Liver (tissue), 9 donors: ENCODE results near the gene AKT2. TPM values are rescaled to one million over a fixed set of nuclear protein-coding genes. Genes with fewer than 3 reads are reported as not detected.
A peak's percentile ranks its signal among the peaks of the same experiment; 100 is the strongest.

Experiments used
- DNase-seq: peaks from one replicate; pipeline ENCODE4 v3.0.0-alpha.2; 2017; ENCODE audit warnings: low spot score
- H3K27ac ChIP-seq, 2 donors: one replicate each; pipeline ENCODE4 v1.7.0; 2013; ENCODE audit warnings: inconsistent platforms in 2 of 2, low read length in 2 of 2, control low read depth in 1 of 2, low read depth in 1 of 2, mild to moderate bottlenecking in 1 of 2
- H3K27me3 ChIP-seq, 4 donors: one replicate each; pipeline versions ENCODE4 v1.6.1 to v1.7.0; 2013; ENCODE audit warnings: low read length in 3 of 4, inconsistent platforms in 1 of 4, mild to moderate bottlenecking in 1 of 4, moderate library complexity in 1 of 4; ENCODE audit not compliant: control insufficient read depth in 4 of 4, insufficient read depth in 4 of 4
- H3K36me3 ChIP-seq, 4 donors: one replicate each; pipeline versions ENCODE4 v1.6.1 to v1.7.0; 2013; ENCODE audit warnings: low read length in 3 of 4, mild to moderate bottlenecking in 3 of 4, low read depth in 1 of 4, moderate library complexity in 1 of 4; ENCODE audit not compliant: control insufficient read depth in 4 of 4, insufficient read depth in 3 of 4
- H3K4me1 ChIP-seq, 4 donors: one replicate each; pipeline versions ENCODE4 v1.6.1 to v1.7.0; 2013; ENCODE audit warnings: low read length in 3 of 4, mild to moderate bottlenecking in 3 of 4, moderate library complexity in 1 of 4; ENCODE audit not compliant: control insufficient read depth in 4 of 4, insufficient read depth in 4 of 4
- H3K4me3 ChIP-seq, 3 donors: one replicate each; pipeline versions ENCODE4 v1.6.1 to v1.7.0; 2013; ENCODE audit warnings: low read length in 3 of 3, control low read depth in 1 of 3, low read depth in 1 of 3, mild to moderate bottlenecking in 1 of 3
- H3K9ac ChIP-seq, 2 donors: one replicate each; pipeline ENCODE4 v1.7.0; 2013; ENCODE audit warnings: low read length in 2 of 2, mild to moderate bottlenecking in 2 of 2, moderate library complexity in 2 of 2, control low read depth in 1 of 2, low read depth in 1 of 2
- H3K9me3 ChIP-seq, 4 donors: one replicate each; pipeline versions ENCODE4 v1.6.1 to v1.7.0; 2013; ENCODE audit warnings: low read length in 3 of 4; ENCODE audit not compliant: control insufficient read depth in 4 of 4
- ATF3 ChIP-seq: IDR thresholded peaks from 2 replicates; pipeline ENCODE4 v1.6.1; 2016; ENCODE audit warnings: antibody characterized with exemption
- CTCF ChIP-seq: fragments of 150-350 bp; IDR thresholded peaks from 2 replicates; pipeline ENCODE4 v1.5.1; 2017; ENCODE audit warnings: improper control_type of control experiment, low read depth, low read length; ENCODE audit not compliant: missing input control
- EGR1 ChIP-seq, 2 donors: IDR thresholded peaks; 2 replicates each; pipeline ENCODE4 v1.6.1; 2016 to 2018; ENCODE audit warnings: antibody characterized with exemption in 2 of 2, low read depth in 2 of 2
- FOXA1 ChIP-seq: IDR thresholded peaks from 2 replicates; pipeline ENCODE4 v1.6.1; 2016; ENCODE audit warnings: antibody characterized with exemption
- FOXA2 ChIP-seq: IDR thresholded peaks from 2 replicates; pipeline ENCODE4 v1.6.1; 2016; ENCODE audit warnings: antibody characterized with exemption
- GABPA ChIP-seq, 2 donors: IDR thresholded peaks in 1 of 2; conservative IDR thresholded peaks in 1 of 2; 2 replicates each; pipeline ENCODE4 v1.6.1; 2016; ENCODE audit warnings: antibody characterized with exemption in 2 of 2, mild to moderate bottlenecking in 1 of 2, moderate library complexity in 1 of 2
- HNF4A ChIP-seq, 2 donors: conservative IDR thresholded peaks; 2 replicates each; pipeline ENCODE4 v1.6.1; 2016; ENCODE audit warnings: antibody characterized with exemption in 2 of 2, mild to moderate bottlenecking in 2 of 2
- HNF4G ChIP-seq: IDR thresholded peaks from 2 replicates; pipeline ENCODE4 v1.6.1; 2016; ENCODE audit warnings: antibody characterized with exemption
- JUND ChIP-seq, 2 donors: IDR thresholded peaks; 2 replicates each; pipeline ENCODE4 v1.6.1; 2016; ENCODE audit warnings: antibody characterized with exemption in 2 of 2
- NR2F2 ChIP-seq: IDR thresholded peaks from 2 replicates; pipeline ENCODE4 v1.6.1; 2016; ENCODE audit warnings: antibody characterized with exemption
- RAD21 ChIP-seq, 2 donors: IDR thresholded peaks; 2 replicates each; pipeline ENCODE4 v1.6.1; 2016; ENCODE audit warnings: antibody characterized with exemption in 2 of 2, mild to moderate bottlenecking in 2 of 2
- REST ChIP-seq: IDR thresholded peaks from 2 replicates; pipeline ENCODE4 v1.6.1; 2016; ENCODE audit warnings: antibody characterized with exemption, mild to moderate bottlenecking
- RXRA ChIP-seq, 2 donors: IDR thresholded peaks; 2 replicates each; pipeline ENCODE4 v1.6.1; 2017 to 2018; ENCODE audit warnings: antibody characterized with exemption in 2 of 2, mild to moderate bottlenecking in 1 of 2
- SP1 ChIP-seq: IDR thresholded peaks from 2 replicates; pipeline ENCODE4 v1.6.1; 2018; ENCODE audit warnings: antibody characterized with exemption, mild to moderate bottlenecking
- TAF1 ChIP-seq: conservative IDR thresholded peaks from 2 replicates; pipeline ENCODE4 v1.6.1; 2016; ENCODE audit warnings: antibody characterized with exemption, mild to moderate bottlenecking
- YY1 ChIP-seq: IDR thresholded peaks from 2 replicates; pipeline ENCODE4 v1.6.1; 2016; ENCODE audit warnings: antibody characterized with exemption, mild to moderate bottlenecking
- WGBS: extraction: QIAGEN DNeasy Blood & Tissue Kit; methylation state at CpG from one replicate; pipeline ENCODE4 v1.1.7; 2013; 5-methylcytosine and 5-hydroxymethylcytosine counted together
- polyA plus RNA-seq, 2 donors: library from polyadenylated mRNA; stranded (reverse) in 1 of 2; unstranded in 1 of 2; fragments of 200-250 nt in 1 of 2; fragments of >200 nt in 1 of 2; fragmentation: Nextera tagmentation in 1 of 2; extraction: Ambion mirVana in 1 of 2; gene quantifications; one replicate each; pipeline versions ENCODE4 v1.2.1 to v1.2.3, GENCODE V29; 2013 to 2015
- total RNA-seq, 2 donors: library from RNA; depleted of rRNA; stranded (reverse); fragments of >200 nt; gene quantifications; one replicate each; pipeline ENCODE4 v1.2.3, GENCODE V29; 2014
- TF ChIP-seq, protein P1 (sequence below): IDR thresholded peaks from 2 replicates; pipeline ENCODE4 v1.6.1; 2016; ENCODE audit warnings: antibody characterized with exemption
- TF ChIP-seq, protein P2 (sequence below): IDR thresholded peaks from 2 replicates; pipeline ENCODE4 v1.6.1; 2016; ENCODE audit warnings: antibody characterized with exemption
- donor health status: healthy.
- donor health status: healthy.
- donor health status: healthy.
- donor health status: healthy.
- donor health status: healthy.

Gene AKT2
- total and polyA plus RNA-seq, 4 donors, result 23.2 to 110 (median 60.4) TPM

DNA sequence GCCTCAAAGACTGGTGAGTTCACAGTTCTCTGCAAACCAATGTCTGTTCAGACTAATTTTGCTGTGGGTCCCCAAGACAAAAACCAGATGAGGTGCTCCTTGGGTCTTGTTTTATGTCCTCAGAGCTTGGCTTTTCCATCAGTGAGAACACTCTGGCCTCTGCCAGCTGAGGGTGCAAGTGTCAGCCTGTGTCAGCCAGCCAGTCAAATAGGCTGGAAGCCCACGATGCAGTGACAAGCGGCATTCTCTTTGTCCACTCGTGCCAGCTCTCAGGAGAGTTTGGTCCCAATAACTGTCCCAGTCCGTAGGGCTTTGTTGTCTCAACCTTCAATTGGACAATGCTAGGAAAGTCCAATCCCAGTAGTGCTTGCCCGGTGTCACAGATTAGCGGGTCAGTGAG is 9.4 kb upstream of the AKT2 start:
- Histone ChIP-seq H3K27me3 (no peaks in the 10 kb centered on the region), H3K9ac (no peak overlapping the region), H3K36me3 (no peaks in the 10 kb centered on the region), H3K27ac (no peak overlapping the region), H3K9me3 (no peaks in the 10 kb centered on the region), H3K4me3 (no peak overlapping the region), H3K4me1 (no peaks in the 10 kb centered on the region)
- TF ChIP-seq GABPA (IDR thresholded peaks at IDR 0.05 in 1 of 2, conservative IDR thresholded peaks at IDR 0.05 in 1 of 2), result no peak
- no peak for TF ChIP-seq RAD21 (IDR thresholded peaks at IDR 0.05)
- no peak for TF ChIP-seq SP1
- no peak for TF ChIP-seq ATF3
- TF ChIP-seq, protein P1, sequence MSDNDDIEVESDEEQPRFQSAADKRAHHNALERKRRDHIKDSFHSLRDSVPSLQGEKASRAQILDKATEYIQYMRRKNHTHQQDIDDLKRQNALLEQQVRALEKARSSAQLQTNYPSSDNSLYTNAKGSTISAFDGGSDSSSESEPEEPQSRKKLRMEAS, result no peak
- TF ChIP-seq FOXA2, result no peak
- TF ChIP-seq JUND (IDR thresholded peaks at IDR 0.05), result no peak
- DNase-seq, result no peak
- 91% methylated on average over 6 of the region's 6 CpGs for WGBS

DNA sequence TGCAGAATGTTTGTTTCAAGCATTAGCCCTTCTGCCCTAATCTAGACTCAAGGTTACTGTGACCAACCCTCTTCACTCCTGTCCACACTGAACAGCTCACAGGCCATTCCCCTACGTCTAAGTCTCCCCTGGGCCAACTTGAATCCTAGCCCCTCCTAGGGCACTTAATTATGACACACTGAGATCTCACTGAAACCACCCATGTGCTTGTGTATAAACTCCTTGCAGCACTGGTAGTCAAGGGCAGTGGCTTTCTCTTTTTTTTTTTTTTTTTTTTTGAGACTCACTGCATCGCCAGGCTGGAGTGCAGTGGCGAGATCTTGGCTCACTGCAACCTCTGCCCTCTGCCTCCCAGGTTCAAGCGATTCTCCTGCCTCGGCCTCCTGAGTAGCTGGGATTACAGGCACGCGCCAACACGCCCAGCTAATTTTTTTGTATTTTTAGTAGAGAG is 1.9 kb upstream of the AKT2 start:
- H3K9ac ChIP-seq, result no peak overlapping the region
- H3K27ac ChIP-seq, result peak overlapping the region in 1 of 2 donors; percentile 13

More for the DNA sequence above, 1.9 kb upstream of the AKT2 start:
- DNase-seq, result no peak
- Histone ChIP-seq H3K9me3 (no peaks in the 10 kb centered on the region), H3K4me3 (no peak overlapping the region), H3K36me3 (no peaks in the 10 kb centered on the region), H3K27me3 (no peaks in the 10 kb centered on the region), H3K4me1 (peaks cover 9 to 28% (median 22%) of the 10 kb centered on the region in 4 donors)
- TF ChIP-seq ATF3 (no peak), HNF4A (conservative IDR thresholded peaks at IDR 0.05) (no peak), FOXA2 (no peak), FOXA1 (no peak), RAD21 (IDR thresholded peaks at IDR 0.05) (no peak), SP1 (no peak), YY1 (no peak), REST (no peak), TAF1 (no peak), GABPA (IDR thresholded peaks at IDR 0.05 in 1 of 2, conservative IDR thresholded peaks at IDR 0.05 in 1 of 2) (no peak), NR2F2 (no peak), CTCF (no peak), RXRA (IDR thresholded peaks at IDR 0.05) (no peak), HNF4G (no peak), EGR1 (IDR thresholded peaks at IDR 0.05; ENCODE audit: low read depth in 2 of 2) (no peak)
- TF ChIP-seq, protein P2, sequence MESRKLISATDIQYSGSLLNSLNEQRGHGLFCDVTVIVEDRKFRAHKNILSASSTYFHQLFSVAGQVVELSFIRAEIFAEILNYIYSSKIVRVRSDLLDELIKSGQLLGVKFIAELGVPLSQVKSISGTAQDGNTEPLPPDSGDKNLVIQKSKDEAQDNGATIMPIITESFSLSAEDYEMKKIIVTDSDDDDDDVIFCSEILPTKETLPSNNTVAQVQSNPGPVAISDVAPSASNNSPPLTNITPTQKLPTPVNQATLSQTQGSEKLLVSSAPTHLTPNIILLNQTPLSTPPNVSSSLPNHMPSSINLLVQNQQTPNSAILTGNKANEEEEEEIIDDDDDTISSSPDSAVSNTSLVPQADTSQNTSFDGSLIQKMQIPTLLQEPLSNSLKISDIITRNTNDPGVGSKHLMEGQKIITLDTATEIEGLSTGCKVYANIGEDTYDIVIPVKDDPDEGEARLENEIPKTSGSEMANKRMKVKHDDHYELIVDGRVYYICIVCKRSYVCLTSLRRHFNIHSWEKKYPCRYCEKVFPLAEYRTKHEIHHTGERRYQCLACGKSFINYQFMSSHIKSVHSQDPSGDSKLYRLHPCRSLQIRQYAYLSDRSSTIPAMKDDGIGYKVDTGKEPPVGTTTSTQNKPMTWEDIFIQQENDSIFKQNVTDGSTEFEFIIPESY, result no peak
- TF ChIP-seq, protein P1, result no peak
- 93% methylated on average over 8 of the region's 8 CpGs for WGBS
